ENCODE measurements around the gene NCAN.

Gene NCAN

DNA sequence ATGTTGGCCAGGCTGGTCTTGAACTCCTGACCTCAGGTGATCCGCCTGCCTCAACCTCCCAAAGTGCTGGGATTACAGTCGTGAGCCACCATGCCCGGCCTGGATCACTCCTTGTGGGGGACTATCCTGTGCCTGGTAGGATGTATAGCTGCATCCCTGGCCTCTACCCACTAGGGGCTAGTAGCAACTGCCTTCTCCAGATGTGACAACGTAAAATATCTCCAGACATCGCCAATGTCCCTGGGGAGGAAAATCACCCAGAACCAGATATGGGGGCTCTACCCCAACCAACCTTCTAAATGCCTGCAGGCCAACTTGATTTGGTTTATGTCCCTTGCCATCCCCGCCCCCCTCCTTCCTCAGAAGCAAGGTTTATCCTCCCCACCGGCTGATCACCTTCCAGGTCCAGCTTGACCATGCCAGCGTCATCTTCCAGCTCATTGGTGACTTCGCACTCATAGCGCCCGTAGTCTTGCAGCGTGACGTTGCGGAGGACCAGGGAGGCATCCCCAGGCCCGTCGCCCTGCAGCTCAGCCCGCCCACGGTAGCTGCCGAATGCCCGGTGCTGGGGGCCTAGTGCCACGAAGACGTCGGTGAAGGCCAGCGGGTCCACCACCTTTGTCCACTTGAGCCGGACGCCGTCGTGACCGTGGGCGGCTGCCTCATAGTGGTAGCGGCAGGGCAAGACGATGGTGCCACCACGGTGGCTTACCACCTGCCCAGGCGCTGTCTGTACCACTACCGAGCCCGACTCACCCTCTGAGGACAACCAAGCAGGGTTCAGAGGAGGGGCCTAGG lies 48.9 kb downstream of the NCAN start:
- DNase-seq (ENCODE audit: low read depth): no peak

DNA sequence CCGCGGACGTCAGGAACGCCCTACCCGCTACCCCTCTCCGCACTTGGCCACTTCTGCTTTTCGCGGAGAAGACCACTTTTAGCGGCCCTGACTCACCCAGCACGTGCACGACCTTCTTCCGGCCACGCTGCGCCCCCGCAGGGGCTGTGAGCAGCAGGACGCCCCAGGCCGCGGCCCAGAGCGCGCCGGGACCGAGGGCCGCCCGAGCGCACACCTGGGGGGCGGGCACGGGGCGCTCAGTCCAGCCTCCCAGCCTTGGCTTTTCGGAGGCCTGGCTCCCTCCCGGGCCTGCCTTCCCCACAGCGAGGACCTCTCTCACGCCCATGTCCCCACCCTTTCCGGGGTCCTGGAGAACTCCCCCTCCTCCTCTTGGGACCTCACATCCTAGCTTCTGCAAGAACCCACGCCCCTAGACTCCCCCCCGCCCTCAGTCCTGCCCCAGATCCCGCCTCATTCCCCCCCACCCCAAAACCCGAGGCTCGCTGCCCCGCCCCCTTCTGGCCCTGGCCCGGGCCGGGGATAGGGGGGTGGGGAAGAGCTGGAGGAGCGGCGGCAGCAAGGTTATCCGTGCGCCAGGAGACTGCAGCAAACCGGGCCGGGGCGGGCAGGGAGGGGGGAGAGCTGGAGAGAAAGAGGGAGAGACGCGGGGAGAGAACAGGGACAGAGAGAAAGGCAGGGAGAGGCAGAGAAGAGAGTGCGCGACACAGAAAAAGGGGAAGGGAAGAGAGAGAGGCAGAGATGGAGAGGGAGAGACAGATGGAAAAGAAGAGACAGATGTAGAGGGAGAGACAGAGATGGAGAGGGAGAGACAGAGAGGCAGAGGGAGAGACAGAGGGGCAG lies 49.8 kb downstream of the NCAN start:
- DNase-seq (ENCODE audit: low read depth): no peak

DNA sequence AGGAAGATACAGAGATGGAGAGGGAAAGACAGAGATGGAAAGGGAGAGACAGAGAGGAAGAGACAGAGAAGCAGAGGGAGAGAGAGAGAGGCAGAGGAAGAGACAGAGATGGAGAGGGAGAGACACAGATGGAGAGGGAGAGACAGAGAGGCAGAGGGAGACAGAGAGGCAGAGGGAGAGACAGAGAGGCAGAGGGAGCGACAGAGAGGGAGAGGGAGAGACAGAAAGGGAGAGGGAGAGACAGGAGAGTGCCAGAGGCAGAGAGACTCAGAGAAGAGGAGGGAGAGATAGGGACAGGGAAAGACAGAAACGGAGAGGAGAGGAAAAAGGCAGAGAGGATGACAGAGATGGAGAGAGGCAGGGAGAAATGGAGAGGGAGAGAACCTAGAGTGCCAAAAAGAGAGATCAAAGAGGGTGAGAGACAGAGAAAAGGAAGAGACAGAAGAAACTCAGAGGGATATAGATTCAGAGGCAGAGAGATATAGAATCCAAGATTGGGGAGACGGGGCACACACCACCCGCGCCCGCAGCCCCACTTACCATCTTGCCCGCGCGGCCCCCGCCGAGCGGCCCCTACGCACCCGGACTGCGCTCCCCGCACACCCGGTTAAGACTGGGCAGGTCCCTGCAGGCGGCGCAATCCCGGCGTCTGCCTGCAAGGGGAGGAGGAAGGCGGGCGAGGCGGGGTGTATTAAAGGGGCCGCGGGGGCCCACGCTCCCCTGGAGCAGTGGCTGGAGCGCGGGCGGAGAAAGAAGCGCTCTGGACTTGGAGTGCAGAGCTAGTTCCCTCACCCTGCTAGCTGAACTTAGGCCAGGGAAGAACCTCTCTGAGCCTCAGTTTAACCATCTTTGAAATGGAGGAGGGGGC lies 50.7 kb downstream of the NCAN start:
- DNase-seq (ENCODE audit: low read depth): no peak

DNA sequence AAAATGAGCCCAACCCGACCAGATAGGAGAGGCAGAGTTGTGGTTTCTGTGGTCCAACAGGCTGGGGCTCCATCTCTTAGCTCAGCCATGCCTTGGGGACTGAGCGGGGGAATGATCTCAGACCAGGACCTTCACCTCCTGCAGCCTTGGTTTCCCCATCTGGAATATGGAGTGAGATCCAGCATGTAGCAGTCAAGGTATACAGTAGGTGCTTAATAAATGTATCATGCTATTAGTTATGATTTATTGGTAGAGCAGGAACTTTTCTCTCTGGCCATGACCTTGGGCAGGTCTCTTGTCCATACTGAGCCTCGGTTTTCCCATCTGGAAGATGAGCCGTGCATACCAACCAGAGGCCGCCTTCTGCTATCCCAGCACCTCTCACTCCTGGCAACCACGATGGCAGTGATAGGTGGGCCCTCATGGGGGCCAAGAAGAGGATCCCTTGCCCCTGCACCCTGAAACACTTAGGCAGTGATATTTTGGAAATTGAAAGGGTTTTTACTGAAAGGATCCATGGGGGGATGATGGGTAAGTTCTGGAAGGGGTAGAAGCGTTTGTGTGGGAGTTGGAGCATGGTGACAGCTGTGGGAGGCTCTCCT lies 52.2 kb downstream of the NCAN start:
- DNase-seq (ENCODE audit: low read depth): no peak

DNA sequence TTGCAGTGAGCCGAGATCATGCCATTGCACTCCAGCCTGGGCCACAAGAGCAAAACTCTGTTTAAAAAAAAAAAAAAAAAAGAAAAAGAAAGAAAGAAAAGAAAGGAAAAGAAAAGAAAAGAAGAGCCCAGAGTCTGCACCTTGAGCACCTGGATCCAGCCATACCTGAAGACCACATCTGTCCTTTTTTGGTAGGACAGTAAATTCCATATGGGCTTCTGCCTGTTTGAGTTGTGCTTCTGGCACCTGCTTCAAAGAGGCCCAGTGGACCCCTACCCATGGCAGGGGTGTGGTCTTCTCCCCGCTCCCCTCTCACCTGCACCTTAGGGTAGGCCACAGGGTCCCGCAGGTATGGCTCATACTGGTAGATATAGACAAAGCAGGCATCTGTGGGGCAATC lies 55.5 kb downstream of the NCAN start:
- DNase-seq (ENCODE audit: low read depth): no peak

DNA sequence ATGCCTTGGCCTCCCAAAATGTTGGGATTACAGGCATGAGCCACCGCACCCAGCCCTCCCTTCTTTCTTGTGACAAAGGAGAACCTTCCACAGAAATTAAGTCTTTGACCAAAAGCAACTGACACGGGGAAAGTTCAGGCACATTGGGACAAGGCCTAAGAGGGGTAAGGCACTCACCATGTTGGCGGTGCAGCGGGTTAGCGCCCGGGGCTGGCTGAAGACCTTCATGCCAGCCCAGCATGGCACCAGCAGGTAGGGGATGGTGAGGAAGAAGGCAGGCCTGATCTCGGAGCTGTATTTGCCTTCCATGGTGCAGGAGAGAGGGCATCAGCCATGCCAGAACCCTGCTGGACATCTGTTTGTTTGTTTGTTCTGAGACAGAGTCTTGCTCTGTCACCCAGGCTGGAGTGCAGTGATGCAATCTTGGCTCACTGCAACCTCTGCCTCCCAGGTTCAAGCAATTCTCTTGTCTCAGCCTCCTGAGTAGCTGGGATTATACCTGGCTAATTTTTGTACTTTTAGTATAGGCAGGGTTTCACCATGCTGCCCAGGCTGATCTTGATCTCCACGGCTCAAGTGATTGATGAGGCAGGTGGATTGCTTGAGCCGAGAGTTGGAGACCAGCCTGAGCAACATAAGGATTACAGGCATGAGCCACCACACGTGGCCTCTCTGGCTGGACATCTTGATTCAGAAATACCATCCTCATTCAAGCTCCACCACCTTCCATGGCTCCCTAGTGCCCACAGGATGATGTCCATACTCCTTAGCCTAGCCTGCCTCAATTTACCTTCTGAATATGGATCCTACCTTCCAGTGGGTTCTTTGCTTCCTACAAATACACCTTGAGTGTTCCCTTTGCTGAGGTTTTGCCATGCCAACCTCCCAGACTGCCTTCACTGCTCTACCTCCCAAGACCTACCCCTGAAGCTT lies 57.0 kb downstream of the NCAN start:
- no peak for DNase-seq (ENCODE audit: low read depth)

DNA sequence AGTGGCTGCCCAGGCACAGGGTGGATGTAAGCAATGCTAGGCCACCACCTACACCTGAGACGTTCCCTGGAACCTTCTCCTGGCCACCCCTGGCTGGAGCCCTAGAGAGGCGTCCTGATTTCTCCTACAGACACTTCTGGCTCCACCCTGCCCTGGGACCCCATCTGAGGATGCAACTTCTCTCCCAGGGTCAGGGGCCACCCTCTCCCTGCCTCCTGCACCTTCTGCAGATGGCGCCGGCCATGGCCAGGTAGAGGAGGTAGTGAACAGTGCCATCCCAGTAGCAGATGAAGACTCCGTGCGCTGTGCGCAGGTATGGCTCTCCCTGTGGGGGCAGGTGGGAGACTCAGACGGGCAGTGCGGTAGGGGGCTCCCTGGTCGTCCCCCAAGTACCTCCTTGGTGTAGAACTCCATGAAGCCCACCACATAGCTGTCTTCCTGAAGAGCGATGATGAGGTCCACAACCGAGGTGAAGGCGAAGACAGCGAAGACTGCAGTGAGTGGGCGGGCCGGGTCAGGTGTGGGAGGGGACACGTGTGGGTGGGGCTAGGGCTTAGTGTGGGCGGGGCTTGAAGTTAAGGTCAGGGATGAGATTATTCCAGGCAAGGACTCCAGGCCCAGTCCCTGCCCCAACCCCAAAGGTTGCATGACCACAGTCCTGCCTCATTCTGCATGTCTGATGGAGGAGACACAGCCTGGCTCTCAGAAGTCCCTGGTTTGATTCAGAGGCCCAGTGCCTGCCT lies 58.4 kb downstream of the NCAN start:
- DNase-seq (ENCODE audit: low read depth): no peak

DNA sequence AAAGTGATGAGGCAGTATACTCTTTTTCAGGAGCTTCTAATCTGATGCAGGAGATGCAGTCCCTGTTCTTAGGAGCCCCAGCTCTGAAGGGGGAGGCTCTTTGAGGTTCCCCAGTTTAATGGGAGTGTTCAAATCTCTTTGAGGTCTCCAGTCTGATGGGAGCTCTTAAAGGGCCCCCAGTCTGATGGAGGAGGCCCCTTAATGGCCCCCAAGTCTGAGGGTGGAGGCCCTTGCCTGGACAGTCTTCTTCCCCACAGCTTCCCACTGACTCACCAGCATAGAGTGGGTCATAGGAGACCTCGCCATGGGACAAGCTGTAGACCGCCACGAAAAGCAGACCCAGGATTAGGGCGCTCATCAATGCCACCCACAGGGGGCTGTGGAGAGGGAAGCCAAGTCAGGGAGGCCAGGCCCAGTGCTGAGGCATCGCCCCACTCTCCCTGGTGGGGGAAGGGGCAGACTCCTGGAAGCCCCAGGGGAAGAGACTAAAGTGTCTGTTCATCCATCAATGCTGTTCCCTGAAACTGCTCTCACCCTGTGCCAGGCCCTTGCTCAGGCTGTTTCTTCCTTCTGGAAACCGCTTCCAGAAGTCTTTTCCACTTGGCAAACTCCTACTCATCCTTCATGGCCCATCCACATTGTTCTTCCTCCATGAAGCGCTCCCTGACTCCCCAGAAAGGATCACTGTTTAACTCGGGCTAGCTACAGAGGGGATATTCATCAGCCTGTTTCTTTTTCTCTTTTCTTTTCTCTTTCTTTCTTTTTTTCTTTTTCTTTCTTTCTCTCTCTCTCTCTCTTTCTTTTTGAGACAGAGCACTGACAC lies 59.2 kb downstream of the NCAN start:
- no peak for DNase-seq (ENCODE audit: low read depth)

DNA sequence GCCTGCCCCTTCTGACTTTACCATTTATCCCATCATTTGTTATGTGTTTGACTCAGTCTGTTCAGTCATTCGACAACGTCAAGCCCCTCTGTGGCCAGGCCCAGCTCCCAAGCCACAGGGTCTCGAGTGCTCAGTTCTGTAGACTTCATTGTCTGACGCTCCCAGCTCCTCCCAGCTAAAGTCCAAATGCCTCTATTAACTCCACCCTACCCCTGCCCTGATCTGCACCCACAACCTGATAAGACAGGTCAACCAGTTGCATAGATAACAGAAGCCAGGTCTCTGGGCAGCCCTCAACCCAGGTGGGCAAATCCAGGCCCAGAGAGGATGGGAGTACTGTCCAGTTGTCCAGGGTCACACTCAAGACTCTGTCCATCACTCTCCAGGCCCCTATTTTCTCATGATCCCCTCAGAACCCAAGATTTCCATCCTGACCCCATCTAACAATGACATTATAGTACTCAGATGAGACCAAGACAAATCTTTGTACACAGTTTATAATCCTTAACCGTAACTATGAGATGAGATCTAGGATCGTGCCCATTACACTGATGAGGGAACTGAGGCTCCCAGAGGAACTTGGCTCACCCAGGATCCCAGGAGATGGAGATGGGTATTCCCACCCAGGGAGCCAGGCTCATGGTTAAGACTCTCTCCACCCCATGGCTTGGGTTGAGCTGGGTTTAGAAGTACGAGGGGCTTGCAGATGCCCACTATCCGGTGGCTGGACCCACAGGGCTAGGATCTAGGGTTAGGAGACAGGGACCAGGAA lies 60.3 kb downstream of the NCAN start:
- no peak for DNase-seq (ENCODE audit: low read depth)

DNA sequence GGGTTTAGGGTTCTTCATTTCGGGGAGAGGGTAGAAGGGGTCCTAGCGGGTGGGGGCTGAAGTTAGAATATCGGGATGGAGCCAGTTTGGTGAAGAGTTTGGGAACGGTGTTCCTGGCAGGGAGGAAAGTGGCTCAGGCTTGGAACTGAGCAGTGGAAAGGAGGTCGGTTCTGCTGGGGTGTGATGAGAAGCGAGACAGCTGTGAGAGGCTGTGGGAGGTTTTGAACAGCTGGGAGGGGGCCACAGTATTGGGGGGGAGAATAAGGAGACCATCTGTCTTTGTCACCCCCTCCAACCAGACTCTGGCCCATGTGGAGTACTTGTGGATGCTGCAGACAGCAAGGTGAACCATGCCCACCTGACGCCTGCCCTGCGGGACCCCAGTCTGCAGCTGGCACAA lies 62.4 kb downstream of the NCAN start:
- DNase-seq (ENCODE audit: low read depth): no peak

DNA sequence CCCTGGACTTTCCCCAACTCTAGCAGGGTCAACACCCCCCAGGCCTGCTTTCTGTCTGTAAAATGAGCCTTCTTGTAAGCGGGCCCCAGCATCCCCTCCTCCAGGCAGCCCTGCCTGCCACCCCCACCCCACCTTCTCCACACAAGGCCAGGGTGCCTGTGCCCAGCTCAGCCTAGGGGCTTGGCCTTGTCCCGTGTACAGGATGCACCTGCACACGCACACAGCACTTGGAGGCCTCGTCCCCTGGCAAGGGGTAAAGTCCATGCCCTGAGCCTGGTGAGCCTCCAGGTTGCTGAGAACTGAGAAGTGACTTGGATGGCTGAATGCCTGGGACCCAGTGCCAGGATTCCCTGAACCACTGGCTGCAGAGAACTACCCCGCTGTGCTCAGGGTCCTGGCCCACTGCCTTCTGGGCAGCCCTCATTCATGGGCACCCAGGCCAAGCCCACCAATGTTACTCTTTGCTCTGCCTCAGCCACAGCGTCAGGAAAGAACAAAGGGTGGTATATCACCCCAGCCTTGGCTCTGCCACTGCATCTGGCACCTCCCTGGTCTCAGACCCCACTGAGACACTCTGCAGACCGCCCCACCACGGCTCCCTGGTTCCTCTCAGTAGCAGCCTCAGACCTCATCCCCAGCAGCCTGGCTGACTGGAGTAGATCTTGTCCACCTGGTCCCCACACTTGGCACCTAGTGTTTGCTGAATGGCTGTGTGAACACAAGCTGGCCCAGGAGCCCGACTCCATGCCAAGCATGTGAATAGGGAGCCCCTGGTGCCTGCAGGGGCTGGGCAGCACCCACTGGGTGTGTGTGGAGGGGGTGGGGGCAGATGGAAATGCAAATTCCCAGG lies 63.2 kb downstream of the NCAN start:
- DNase-seq (ENCODE audit: low read depth): no peak

DNA sequence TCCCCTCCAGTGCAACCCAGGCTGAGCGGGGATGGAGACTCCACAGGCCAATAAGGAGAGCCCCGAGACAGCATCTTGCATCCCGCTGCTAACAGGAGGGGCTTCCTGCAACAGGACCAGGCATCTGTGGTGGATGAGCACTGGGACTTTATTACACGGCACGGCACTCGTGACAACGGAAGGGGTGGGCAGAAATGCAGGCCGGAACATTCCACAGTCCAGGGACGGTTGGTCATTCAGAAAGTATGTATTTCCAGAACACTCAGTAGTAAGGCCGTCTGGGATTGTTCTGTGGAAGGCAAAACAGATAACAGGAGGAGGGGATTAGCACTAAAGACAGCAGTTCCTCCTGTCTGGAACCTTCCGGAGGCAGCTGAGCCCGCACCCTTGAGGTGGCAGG lies 64.6 kb downstream of the NCAN start:
- DNase-seq (ENCODE audit: low read depth): no peak

DNA sequence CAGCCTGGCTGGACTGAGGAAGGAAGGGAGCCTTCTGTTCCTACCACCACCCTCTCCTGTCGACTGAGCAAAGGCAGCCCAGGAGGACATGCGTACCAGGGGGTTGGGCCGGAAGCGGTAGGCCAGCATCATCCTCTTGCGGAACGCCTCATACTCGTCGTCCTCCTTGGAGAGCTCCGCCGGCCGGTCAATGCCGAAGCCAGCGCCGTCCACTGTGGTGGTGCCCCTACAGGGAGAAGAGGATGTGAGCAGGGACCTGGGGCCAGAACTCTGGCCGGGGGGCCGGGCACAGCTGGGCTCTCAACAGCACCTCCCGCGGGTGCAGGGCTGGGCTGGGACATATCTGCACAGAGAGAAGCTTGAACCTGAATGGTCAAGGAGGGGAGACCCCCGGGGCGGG lies 65.1 kb downstream of the NCAN start:
- no peak for DNase-seq (ENCODE audit: low read depth)

DNA sequence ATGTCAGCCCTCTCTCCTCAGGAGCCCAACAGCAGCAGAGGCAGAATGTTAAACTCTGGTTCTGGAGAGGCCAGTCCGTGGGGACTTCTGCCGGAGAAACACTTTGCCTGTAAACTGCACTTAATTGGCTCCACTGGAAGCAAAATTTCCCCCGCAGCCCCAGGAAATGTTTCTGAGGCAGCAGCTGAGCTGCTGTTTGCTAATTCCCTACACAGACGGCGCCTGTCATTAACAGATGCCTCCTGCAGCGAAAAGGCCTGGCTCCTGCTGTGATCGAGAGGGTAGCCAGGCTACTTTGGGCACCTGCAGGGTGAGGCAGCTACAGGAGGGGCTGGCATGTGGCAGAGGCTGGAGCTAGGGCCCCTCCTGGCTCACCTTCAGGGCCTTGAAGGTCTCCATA lies 66.6 kb downstream of the NCAN start:
- no peak for DNase-seq (ENCODE audit: low read depth)

DNA sequence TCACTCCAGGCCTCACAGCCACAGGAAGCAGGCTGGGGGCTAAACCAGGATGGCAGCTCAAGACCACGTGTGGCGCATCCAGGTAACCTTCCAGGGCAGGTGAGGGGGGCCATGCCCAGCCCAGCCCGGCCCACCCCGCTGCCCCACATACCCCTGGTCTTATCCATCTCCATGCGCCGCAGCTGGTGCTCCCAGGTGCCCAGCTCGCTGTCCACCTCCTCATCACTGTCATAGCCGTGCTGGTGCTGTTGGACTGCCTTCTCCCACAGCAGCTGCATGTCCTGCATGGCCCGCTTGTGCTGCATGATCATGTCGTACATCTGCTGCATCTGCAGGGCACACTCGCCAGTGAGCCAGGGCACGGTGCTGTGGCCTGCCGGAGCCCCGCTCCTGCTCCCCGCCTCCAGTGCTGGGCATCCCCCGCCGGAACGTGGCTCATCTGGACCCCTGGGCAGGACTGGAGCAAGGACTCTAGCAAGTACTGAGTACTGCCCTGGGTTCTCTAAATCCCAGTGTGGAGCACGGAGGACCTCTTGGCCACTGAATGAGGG lies 67.4 kb downstream of the NCAN start:
- no peak for DNase-seq (ENCODE audit: low read depth)

DNA sequence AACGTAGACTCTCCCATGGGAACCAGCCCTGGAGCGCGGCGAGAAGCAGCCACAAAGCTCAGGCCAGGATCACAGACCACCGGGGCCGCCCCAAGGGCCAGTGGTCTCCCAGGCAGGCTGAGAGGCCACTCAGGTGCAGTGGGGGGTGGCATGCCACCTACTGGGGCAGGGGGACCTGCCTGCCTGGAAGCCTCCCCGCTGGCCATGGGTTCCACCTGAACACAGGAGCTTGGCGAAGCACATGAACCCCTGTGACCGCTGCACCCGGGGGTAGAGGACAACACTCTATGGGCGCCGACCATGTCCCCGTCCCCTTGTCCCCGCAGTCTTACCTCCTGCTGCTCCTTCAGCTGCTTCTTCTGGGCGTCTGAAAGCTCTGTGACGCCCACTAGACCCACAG lies 68.1 kb downstream of the NCAN start:
- no peak for DNase-seq (ENCODE audit: low read depth)

DNA sequence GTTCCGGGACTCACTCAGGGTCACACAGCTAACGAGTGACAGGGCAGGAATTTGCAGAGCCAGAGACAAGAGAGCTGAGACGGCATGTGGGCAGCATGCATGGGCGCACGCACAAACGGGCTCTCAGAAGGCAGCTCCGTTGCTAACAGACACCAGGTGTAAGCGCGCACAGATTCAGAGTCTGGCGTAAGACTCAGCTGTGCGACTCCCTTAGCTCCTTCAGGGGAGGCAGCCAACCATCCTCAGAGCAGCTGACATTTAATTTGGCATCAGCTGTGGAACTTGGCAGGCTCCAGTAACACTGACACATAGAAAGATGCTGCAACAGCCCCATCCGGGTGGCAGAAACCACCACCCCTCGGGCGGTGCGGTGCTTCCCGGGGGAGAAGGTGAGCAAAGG lies 68.8 kb downstream of the NCAN start:
- no peak for DNase-seq (ENCODE audit: low read depth)

Measured in stimulated activated CD8-positive, alpha-beta memory T cell treated with anti-CD3 and anti-CD28 coated beads, Interleukin-15, amount 100 ng/mL, for 1 hour (primary cell).